H1 (cell line): ENCODE results near the gene HAO1. TPM values are rescaled to one million over a fixed set of nuclear protein-coding genes. Genes with fewer than 3 reads are reported as not detected.
"Not testable (repeated sequence)": the region's sequence is repeated elsewhere in the genome, so short reads cannot be mapped to it uniquely, and the experiment has no call there.

Source experiments
- CTCF ChIA-PET: fragments of 300-600 bp; sonication (Branson Sonifier 250); formaldehyde crosslinking; loops from one replicate; lab custom pipeline; 2021; ENCODE audit not compliant: partially characterized antibody; lab: Charles Lee
- POLR2A ChIA-PET: fragments of 300-600 bp; sonication (Branson Sonifier 250); formaldehyde crosslinking; loops from one replicate; lab custom pipeline; 2021; ENCODE audit warnings: inconsistent platforms; ENCODE audit not compliant: partially characterized antibody; lab: Charles Lee
- DNase-seq, 2 experiments: peaks; one replicate each; pipeline versions ENCODE4 v3.0.0 to v3.0.0-alpha.2; 2010 to 2022; ENCODE audit warnings: low spot score in 2 of 2, low read depth in 1 of 2, mixed read lengths in 1 of 2
- FAIRE-seq: peaks from 2 replicates; lab custom pipeline; 2011; peaks lifted over from hg19 to GRCh38; lab: Jason Lieb, UNC
- H2AFZ ChIP-seq: 2 replicates; pipeline ENCODE4 v1.8.1; 2012; ENCODE audit warnings: low read length, inconsistent platforms
- H2AK5ac ChIP-seq: 2 replicates; pipeline ENCODE4 v1.6.1; 2013; ENCODE audit warnings: low read depth, low read length
- H2BK120ac ChIP-seq: replicated peaks from 2 replicates; pipeline ENCODE3; 2013; ENCODE audit warnings: low read depth, low read length, inconsistent platforms
- H2BK12ac ChIP-seq: 2 replicates; pipeline ENCODE4 v1.6.1; 2013; ENCODE audit warnings: low read depth, low read length
- H2BK15ac ChIP-seq: 2 replicates; pipeline ENCODE4 v1.6.1; 2013; ENCODE audit warnings: low read length
- H2BK20ac ChIP-seq: 2 replicates; pipeline ENCODE4 v1.6.1; 2013; ENCODE audit warnings: low read length
- H2BK5ac ChIP-seq: 2 replicates; pipeline ENCODE4 v1.6.1; 2013; ENCODE audit warnings: low read depth, low read length
- H3K14ac ChIP-seq: 2 replicates; pipeline ENCODE4 v1.6.1; 2013; ENCODE audit warnings: inconsistent platforms; ENCODE audit not compliant: insufficient read length
- H3K18ac ChIP-seq: 2 replicates; pipeline ENCODE4 v1.6.1; 2013; ENCODE audit warnings: low read length; ENCODE audit errors: extremely low read depth
- H3K23ac ChIP-seq: 2 replicates; pipeline ENCODE4 v1.6.1; 2013; ENCODE audit warnings: inconsistent platforms; ENCODE audit not compliant: insufficient read length
- H3K23me2 ChIP-seq: 2 replicates; pipeline ENCODE4 v1.6.1; 2013; ENCODE audit warnings: low read depth, low read length
- H3K27ac ChIP-seq: 2 replicates; pipeline ENCODE4 v1.6.1; 2011; ENCODE audit warnings: low read depth, low read length, inconsistent platforms
- H3K27me3 ChIP-seq, 4 experiments: replicated peaks in 1 of 4; 1 replicate in 1 of 4; 2 replicates in 3 of 4; pipeline versions ENCODE4 v1.6.1 to v1.8.1; 2011 to 2013; ENCODE audit warnings: low read length in 3 of 4, mild to moderate bottlenecking in 3 of 4, inconsistent platforms in 2 of 4, mixed read lengths in 2 of 4, moderate library complexity in 1 of 4; ENCODE audit not compliant: control insufficient read depth in 3 of 4, insufficient read depth in 3 of 4; ENCODE audit errors: extremely low read depth in 1 of 4
- H3K36me3 ChIP-seq, 4 experiments: 2 replicates each; pipeline versions ENCODE4 v1.6.1 to v1.8.1; 2011 to 2013; ENCODE audit warnings: mild to moderate bottlenecking in 4 of 4, low read length in 3 of 4, moderate library complexity in 2 of 4, control low read depth in 1 of 4, inconsistent platforms in 1 of 4; ENCODE audit not compliant: insufficient read depth in 4 of 4, control insufficient read depth in 2 of 4
- H3K4ac ChIP-seq: replicated peaks from 2 replicates; pipeline ENCODE3; 2013; ENCODE audit warnings: low read length, low read depth, mixed read lengths, inconsistent platforms; ENCODE audit not compliant: insufficient read length
- H3K4me1 ChIP-seq, 4 experiments: replicated peaks in 1 of 4; 1 replicate in 1 of 4; 2 replicates in 3 of 4; pipeline versions ENCODE4 v1.6.1 to v1.8.1; 2011 to 2013; ENCODE audit warnings: low read length in 3 of 4, inconsistent platforms in 2 of 4, mixed read lengths in 1 of 4; ENCODE audit not compliant: insufficient read depth in 4 of 4, control insufficient read depth in 3 of 4
- H3K4me2 ChIP-seq, 2 experiments: 2 replicates each; pipeline versions ENCODE4 v1.6.1 to v1.8.1; 2011 to 2013; ENCODE audit warnings: low read depth in 2 of 2, low read length in 2 of 2, control low read depth in 1 of 2, inconsistent platforms in 1 of 2, mild to moderate bottlenecking in 1 of 2; ENCODE audit not compliant: insufficient read depth in 1 of 2
- H3K4me3 ChIP-seq, 4 experiments: fragments of 200-600, 300-600 bp in 1 of 4; sonication (generic), shearing (Covaris generic), sonication (Bioruptor Twin) in 1 of 4; 2 replicates each; pipeline versions ENCODE4 v1.5.1 to v1.8.1; 2011 to 2016; ENCODE audit warnings: low read length in 4 of 4, low read depth in 3 of 4, control low read depth in 2 of 4, inconsistent platforms in 2 of 4, mild to moderate bottlenecking in 2 of 4, mixed read lengths in 1 of 4, moderate library complexity in 1 of 4; ENCODE audit not compliant: insufficient read depth in 2 of 4; ENCODE audit errors: extremely low read depth in 1 of 4
- H3K56ac ChIP-seq: replicated peaks from 2 replicates; pipeline ENCODE3; 2013; ENCODE audit warnings: low read depth, mild to moderate bottlenecking, mixed read lengths, low read length, inconsistent platforms; ENCODE audit not compliant: insufficient read length
- H3K79me1 ChIP-seq: 2 replicates; pipeline ENCODE4 v1.6.1; 2013; ENCODE audit warnings: low read depth, low read length, control low read depth
- H3K79me2 ChIP-seq, 2 experiments: 2 replicates each; pipeline versions ENCODE4 v1.6.1 to v1.8.1; 2012 to 2013; ENCODE audit warnings: low read length in 2 of 2, mild to moderate bottlenecking in 2 of 2, inconsistent platforms in 1 of 2; ENCODE audit not compliant: insufficient read depth in 2 of 2, control insufficient read depth in 1 of 2
- H3K9ac ChIP-seq, 4 experiments: replicated peaks in 1 of 4; 1 replicate in 1 of 4; 2 replicates in 3 of 4; pipeline versions ENCODE4 v1.6.1 to v1.8.1; 2011 to 2013; ENCODE audit warnings: low read depth in 3 of 4, low read length in 3 of 4, control low read depth in 2 of 4, mild to moderate bottlenecking in 2 of 4, moderate library complexity in 2 of 4, inconsistent platforms in 1 of 4; ENCODE audit errors: extremely low read depth in 1 of 4
- H3K9me3 ChIP-seq, 2 experiments: 2 replicates each; pipeline versions ENCODE4 v1.6.1 to v1.8.1; 2012 to 2013; ENCODE audit warnings: mild to moderate bottlenecking in 2 of 2, moderate library complexity in 2 of 2, control low read depth in 1 of 2, inconsistent platforms in 1 of 2, low read depth in 1 of 2, low read length in 1 of 2, mixed read lengths in 1 of 2; ENCODE audit not compliant: insufficient read depth in 2 of 2
- H4K20me1 ChIP-seq, 2 experiments: replicated peaks in 1 of 2; 2 replicates each; pipeline versions ENCODE3 to v1.8.1; 2011 to 2013; ENCODE audit warnings: inconsistent platforms in 2 of 2, low read length in 2 of 2, mild to moderate bottlenecking in 1 of 2; ENCODE audit not compliant: insufficient read depth in 2 of 2, control insufficient read depth in 1 of 2
- H4K5ac ChIP-seq: 2 replicates; pipeline ENCODE4 v1.6.1; 2013; ENCODE audit warnings: low read length, low read depth, mixed read lengths, inconsistent platforms; ENCODE audit not compliant: insufficient read length
- H4K8ac ChIP-seq: 2 replicates; pipeline ENCODE4 v1.8.0; 2013; ENCODE audit warnings: mild to moderate bottlenecking, moderate library complexity, low read length, inconsistent platforms; ENCODE audit not compliant: insufficient read depth; ENCODE audit errors: extremely low read depth
- H4K91ac ChIP-seq: replicated peaks from 2 replicates; pipeline ENCODE3; 2013; ENCODE audit warnings: low read length, mixed read lengths, inconsistent platforms; ENCODE audit not compliant: insufficient read length
- WGBS, 2 experiments: shearing (Covaris generic) in 1 of 2; methylation state at CpG; one replicate each; pipeline versions ENCODE4 v1.1.6 to v1.1.7; 2013 to 2015; ENCODE audit warnings: low lambda C conversion rate in 2 of 2, mixed read lengths in 2 of 2, inconsistent platforms in 1 of 2, low coverage in 1 of 2, missing lambda C conversion rate in 1 of 2; ENCODE audit not compliant: insufficient replicate concordance in 2 of 2, insufficient coverage in 1 of 2, insufficient read length in 1 of 2; ENCODE audit errors: extremely low coverage in 1 of 2, missing lambda C conversion rate in 1 of 2; 5-methylcytosine and 5-hydroxymethylcytosine counted together
- polyA plus RNA-seq, 7 experiments: library from polyadenylated mRNA; depleted of rRNA in 3 of 7; stranded (reverse) in 5 of 7; unstranded in 2 of 7; fragments of >200 nt in 5 of 7; fragments of 200-250 nt in 2 of 7; gene quantifications; 1 replicate in 5 of 7; 2 replicates in 1 of 7; 4 replicates in 1 of 7; pipeline versions ENCODE4 v1.2.1 to v1.2.3, GENCODE V29; 2011 to 2013; ENCODE audit warnings: missing spikeins in 2 of 7, mixed read lengths in 2 of 7
- small RNA-seq: library from polyadenylated mRNA; stranded (forward); fragments of <200 nt; extraction: miRNeasy Mini kit (QIAGEN cat#:217004); gene quantifications from one replicate; pipeline ENCODE3, GENCODE V24; 2013; ENCODE audit not compliant: insufficient read depth
- total RNA-seq: library from RNA; stranded (reverse); fragmentation: NEBNext Ultra II Directional; extraction: Animal tissue kit (Norgen Biotek cat#: 25700); gene quantifications from 2 replicates; pipeline ENCODE4 v1.2.1, GENCODE V29; 2021

The HAO1 gene
- total and polyA plus RNA-seq, 2 of the 8 experiments (the other 6 are each of a cell fraction or from before 2014, with no cell fraction given), result not detected

- H3K36me3 ChIP-seq, H3K4me3 ChIP-seq, H2BK12ac ChIP-seq, H3K18ac ChIP-seq, FAIRE-seq, H3K23me2 ChIP-seq, H3K79me2 ChIP-seq, H4K8ac ChIP-seq, H4K91ac ChIP-seq, H4K5ac ChIP-seq, DNase-seq, H4K20me1 ChIP-seq, H3K9me3 ChIP-seq, H2BK5ac ChIP-seq, POLR2A ChIA-PET, H3K27ac ChIP-seq, H3K4ac ChIP-seq, H3K9ac ChIP-seq, H2BK15ac ChIP-seq, H3K4me1 ChIP-seq, H2AK5ac ChIP-seq, H2BK120ac ChIP-seq, H2AFZ ChIP-seq, H2BK20ac ChIP-seq, H3K79me1 ChIP-seq, H3K27me3 ChIP-seq, H3K23ac ChIP-seq, H3K14ac ChIP-seq, H3K56ac ChIP-seq, H3K4me2 ChIP-seq: not testable (repeated sequence)
- CTCF ChIA-PET, result interaction anchor here (0.6 kb wide), 1 partner anchor 92 kb away, joined by 3 read pairs; no protein-coding TSS in a partner anchor
- 88% methylated on average over 7 of the region's 7 CpGs; no CpG with 5 or more reads in 1 of the 2 experiments for WGBS, 2 experiments
Observed at GRCh38 chr20:7834441-7834840, 105.8 kb downstream of the HAO1 start.

Small RNAs within 50 kb of the gene (small RNA-seq; reads per million reads assigned to genes)
- not detected for gene AL021879.1

Other genes with a start within 250 kb of the HAO1 start
- 7.8 and 11.1 TPM in 2 replicates for gene TMX4, start 79.3 kb upstream of the HAO1 start, total RNA-seq
- gene TMX4, start 79.3 kb upstream of the HAO1 start, polyA plus RNA-seq (2011; rRNA removed), result 1.8 and 2.1 TPM in 2 replicates
- gene PLCB1, start 191.8 kb upstream of the HAO1 start, total RNA-seq, result 8.6 and 9.1 TPM in 2 replicates
- gene PLCB1, start 191.8 kb upstream of the HAO1 start, polyA plus RNA-seq (2011; rRNA removed), result 2.6 and 2.7 TPM in 2 replicates